ENCODE results near the gene SUGCT.

DNA sequence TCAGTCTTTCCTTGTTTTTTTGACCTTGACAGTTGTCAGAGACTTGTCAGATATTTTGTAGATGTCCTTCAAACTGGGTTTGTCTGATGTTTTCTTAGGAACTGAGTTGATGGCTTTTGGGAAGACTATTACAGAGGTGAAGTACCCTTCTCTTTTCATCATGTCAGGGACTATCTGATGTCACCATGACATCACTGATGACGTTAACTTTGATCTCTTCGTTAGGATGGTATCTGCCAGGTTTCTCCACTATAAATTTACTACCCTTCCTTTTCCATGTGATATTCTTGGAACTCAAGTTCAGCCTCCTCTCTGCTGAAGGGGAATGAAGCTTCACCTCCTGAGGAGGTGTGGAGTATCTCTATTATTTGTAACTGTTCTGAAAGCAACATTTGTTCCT, 78.5 kb downstream of the SUGCT start:
- TF ChIP-seq POLR2A (IDR thresholded peaks at IDR 0.05): no peak
- TF ChIP-seq CTCF (IDR thresholded peaks at IDR 0.05): no peak
